ENCODE measurements around the gene WNT7B. TPM values are rescaled to one million over a fixed set of nuclear protein-coding genes. Genes with fewer than 3 reads are reported as not detected.

WNT7B gene
- total RNA-seq, 1 donor from 2014 or later: 5.4 TPM

DNA sequence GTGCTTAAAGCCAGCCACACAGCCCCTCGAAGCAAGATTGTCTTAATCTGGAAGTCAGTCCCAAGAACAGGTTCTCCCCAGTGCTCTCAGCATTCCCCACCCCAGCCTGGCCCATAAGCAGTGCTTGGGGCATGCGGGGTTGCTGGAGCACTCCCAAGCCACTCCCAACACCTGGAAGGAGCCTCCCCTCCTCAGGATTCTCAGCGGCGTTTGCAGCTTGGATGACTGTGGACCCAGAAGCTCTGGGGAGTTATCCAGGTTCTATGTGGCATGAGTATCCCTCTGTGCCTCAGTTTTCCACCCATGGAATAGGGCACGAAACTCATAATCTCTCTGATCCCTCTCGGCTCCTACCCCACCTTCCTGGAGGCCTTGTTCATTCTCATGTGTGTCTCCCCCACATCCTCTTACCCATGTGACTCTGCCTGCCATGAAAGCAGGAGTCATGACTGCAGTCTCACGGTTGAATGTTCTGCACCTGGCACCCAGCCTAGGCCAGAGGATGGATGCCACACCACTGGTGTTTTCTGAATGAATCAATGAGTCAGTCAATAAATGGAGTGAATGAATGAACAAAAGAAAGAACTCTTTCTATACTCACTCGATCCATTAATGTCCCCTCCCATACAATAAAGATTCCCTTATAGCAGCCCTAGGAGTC is 33.4 kb upstream of the WNT7B start:
- intact Hi-C loops (cut with DNase I): no loop called here
- Histone ChIP-seq H3K36me3 (no peaks in the 10 kb centered on the region), H3K9me3 (no peaks in the 10 kb centered on the region), H3K27me3 (no peaks in the 10 kb centered on the region), H3K4me1 (peaks cover 45% of the 10 kb centered on the region), H3K27ac (no peak overlapping the region), H3K4me3 (no peak overlapping the region)
- DNase-seq: peak; percentile 57
- TF ChIP-seq, protein P1, sequence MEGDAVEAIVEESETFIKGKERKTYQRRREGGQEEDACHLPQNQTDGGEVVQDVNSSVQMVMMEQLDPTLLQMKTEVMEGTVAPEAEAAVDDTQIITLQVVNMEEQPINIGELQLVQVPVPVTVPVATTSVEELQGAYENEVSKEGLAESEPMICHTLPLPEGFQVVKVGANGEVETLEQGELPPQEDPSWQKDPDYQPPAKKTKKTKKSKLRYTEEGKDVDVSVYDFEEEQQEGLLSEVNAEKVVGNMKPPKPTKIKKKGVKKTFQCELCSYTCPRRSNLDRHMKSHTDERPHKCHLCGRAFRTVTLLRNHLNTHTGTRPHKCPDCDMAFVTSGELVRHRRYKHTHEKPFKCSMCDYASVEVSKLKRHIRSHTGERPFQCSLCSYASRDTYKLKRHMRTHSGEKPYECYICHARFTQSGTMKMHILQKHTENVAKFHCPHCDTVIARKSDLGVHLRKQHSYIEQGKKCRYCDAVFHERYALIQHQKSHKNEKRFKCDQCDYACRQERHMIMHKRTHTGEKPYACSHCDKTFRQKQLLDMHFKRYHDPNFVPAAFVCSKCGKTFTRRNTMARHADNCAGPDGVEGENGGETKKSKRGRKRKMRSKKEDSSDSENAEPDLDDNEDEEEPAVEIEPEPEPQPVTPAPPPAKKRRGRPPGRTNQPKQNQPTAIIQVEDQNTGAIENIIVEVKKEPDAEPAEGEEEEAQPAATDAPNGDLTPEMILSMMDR (IDR thresholded peaks at IDR 0.05): no peak
- ATAC-seq: no peak

DNA sequence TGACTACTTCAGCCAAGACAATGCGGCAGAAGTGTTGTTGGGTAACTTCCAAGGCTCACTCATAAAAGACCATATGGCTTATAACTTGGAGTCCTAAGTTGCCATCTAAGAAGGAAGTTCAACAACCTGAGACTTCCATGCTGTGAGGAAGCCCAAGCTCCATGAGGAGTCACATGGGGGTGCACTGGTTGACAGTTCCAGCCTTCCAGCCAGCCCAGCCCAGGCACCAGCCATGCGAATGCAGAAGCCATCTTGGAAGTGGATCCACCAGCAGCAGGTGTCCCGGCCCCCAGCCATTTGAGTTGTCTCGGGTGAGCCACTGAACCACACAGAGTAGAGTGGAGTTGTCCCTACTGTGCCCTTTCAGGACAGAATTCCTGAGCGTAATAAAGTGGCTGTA is 32.8 kb upstream of the WNT7B start:
- intact Hi-C loops (cut with DNase I): loop anchor here (10.0 kb wide), 1 partner anchor 65 kb away; no protein-coding TSS in a partner anchor
- no peaks in the 10 kb centered on the region for H3K36me3 ChIP-seq
- H3K27ac ChIP-seq: no peak overlapping the region
- ATAC-seq (no peak), DNase-seq (peak; percentile 58)
- H3K4me1 ChIP-seq: peaks cover 45% of the 10 kb centered on the region
- TF ChIP-seq, protein P1 (IDR thresholded peaks at IDR 0.05): no peak
- H3K4me3 ChIP-seq: no peak overlapping the region
- H3K9me3 ChIP-seq: no peaks in the 10 kb centered on the region
- H3K27me3 ChIP-seq: no peaks in the 10 kb centered on the region

GRCh38 chr22:46008836-46009596 is 32.1 kb upstream of the WNT7B start:
- TF ChIP-seq, protein P1 (IDR thresholded peaks at IDR 0.05): no peak
- Histone ChIP-seq H3K36me3 (no peaks in the 10 kb centered on the region), H3K27me3 (no peaks in the 10 kb centered on the region), H3K4me1 (peaks cover 46% of the 10 kb centered on the region), H3K9me3 (no peaks in the 10 kb centered on the region), H3K27ac (peak overlapping the region; percentile 94), H3K4me3 (no peak overlapping the region)
- ATAC-seq (no peak), DNase-seq (peak; percentile 54)
- intact Hi-C loops (cut with DNase I): loop anchor here (10.0 kb wide), 1 partner anchor 66 kb away; no protein-coding TSS in a partner anchor

DNA sequence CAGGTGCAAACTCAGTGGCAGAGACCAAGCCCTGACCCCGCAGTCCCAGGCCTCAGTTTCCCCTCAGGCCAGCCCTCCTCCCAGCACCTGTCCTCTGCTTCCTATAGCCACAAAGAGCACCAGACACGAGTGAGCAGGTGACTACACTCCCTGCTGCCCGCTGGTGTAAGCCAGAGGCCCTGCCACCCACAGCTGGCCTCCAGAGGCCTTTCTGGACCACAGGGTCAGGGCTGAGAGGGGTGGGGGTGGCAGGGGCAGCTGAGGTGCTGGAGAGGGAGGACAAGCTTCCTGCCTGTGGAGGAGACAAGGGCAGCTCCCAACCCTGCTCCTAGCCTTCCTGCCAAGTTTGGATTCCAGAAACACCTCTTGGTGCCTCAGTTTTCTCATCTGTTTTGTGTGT is 31.3 kb upstream of the WNT7B start:
- no peaks in the 10 kb centered on the region for H3K27me3 ChIP-seq
- no peak for ATAC-seq
- peak; percentile 63 for DNase-seq
- no peaks in the 10 kb centered on the region for H3K36me3 ChIP-seq
- H3K4me1 ChIP-seq: peaks cover 46% of the 10 kb centered on the region
- peak overlapping the region; percentile 94 for H3K27ac ChIP-seq
- no peak overlapping the region for H3K4me3 ChIP-seq
- TF ChIP-seq, protein P1 (IDR thresholded peaks at IDR 0.05): no peak
- intact Hi-C loops (cut with DNase I): loop anchor here (10.0 kb wide), 1 partner anchor 67 kb away; no protein-coding TSS in a partner anchor
- H3K9me3 ChIP-seq: no peaks in the 10 kb centered on the region

- Histone ChIP-seq H3K4me3 (peak overlapping the region; percentile 21), H3K27ac (peak overlapping the region; percentile 94), H3K4me1 (peaks cover 47% of the 10 kb centered on the region), H3K36me3 (no peaks in the 10 kb centered on the region), H3K9me3 (no peaks in the 10 kb centered on the region), H3K27me3 (no peaks in the 10 kb centered on the region)
- TF ChIP-seq, protein P1 (IDR thresholded peaks at IDR 0.05): no peak
- intact Hi-C loops (cut with DNase I): loop anchor here (10.0 kb wide), 1 partner anchor 67 kb away; no protein-coding TSS in a partner anchor
- peak; percentile 80 for DNase-seq
- ATAC-seq: peak; percentile 56
Observed at GRCh38 chr22:46007848-46008261, 30.9 kb upstream of the WNT7B start.
